HepG2 (cell line): Measurements from ENCODE around the gene ARHGEF39. TPM values are rescaled to one million over a fixed set of nuclear protein-coding genes. Genes with fewer than 3 reads are reported as not detected.

Experiments
- ATAC-seq: fragments of 200-7000 bp; cut with Tn5 transposase; 3 replicates; pipeline ENCODE4 v1.9.1; 2020; ENCODE audit warnings: mild to moderate bottlenecking, moderate library complexity
- BruUV-seq: library from RNA; stranded (reverse); fragments of 400-500 nt; replicated peaks from 2 replicates; lab custom pipeline; 2021; lab: Mats Ljungman, UMichigan
- CTCF ChIA-PET: fragments of 300-600 bp; formaldehyde crosslinking; extraction: SDS; loops from one replicate; lab custom pipeline; 2021; ENCODE audit warnings: low total read pairs, inconsistent platforms, low intra/inter-chr PET ratio; lab: Yijun Ruan, JAX
- POLR2A ChIA-PET: fragments of 350-600 bp; sonication (Branson Sonifier 250); formaldehyde crosslinking; loops from one replicate; lab custom pipeline; 2020; ENCODE audit warnings: antibody characterized with exemption, inconsistent platforms; lab: Yijun Ruan, JAX
- DNase-seq: peaks from one replicate; pipeline ENCODE4 v3.0.0-alpha.2; 2015; ENCODE audit warnings: low spot score
- FAIRE-seq: peaks from 3 replicates; lab custom pipeline; 2011; peaks lifted over from hg19 to GRCh38; lab: Jason Lieb, UNC
- H2AFZ ChIP-seq: one replicate; pipeline ENCODE4 v1.6.1; 2011; ENCODE audit warnings: low read length, inconsistent platforms
- H3K27ac ChIP-seq: fragments of 300-600 bp; 3 replicates; pipeline ENCODE4 v1.8.0; 2011; ENCODE audit warnings: mixed run types, mild to moderate bottlenecking, mixed read lengths, low read length, inconsistent platforms; ENCODE audit not compliant: insufficient read depth; ENCODE audit errors: extremely low read length
- H3K27me3 ChIP-seq, 2 experiments: fragments of 200-600 bp in 1 of 2; 2 replicates in 1 of 2; 3 replicates in 1 of 2; pipeline versions ENCODE4 v1.6.0 to v1.8.0; 2011; ENCODE audit warnings: low read length in 2 of 2, mild to moderate bottlenecking in 2 of 2, moderate library complexity in 2 of 2, inconsistent platforms in 1 of 2; ENCODE audit not compliant: insufficient read depth in 2 of 2, control insufficient read depth in 1 of 2
- H3K36me3 ChIP-seq, 2 experiments: fragments of 200-600 bp in 1 of 2; replicated peaks in 1 of 2; 2 replicates in 1 of 2; 3 replicates in 1 of 2; pipeline versions ENCODE4 v1.5.1 to v1.8.0; 2011; ENCODE audit warnings: low read length in 2 of 2, inconsistent platforms in 1 of 2; ENCODE audit not compliant: insufficient read depth in 2 of 2, control insufficient read depth in 1 of 2
- H3K4me1 ChIP-seq: 2 replicates; pipeline ENCODE4 v1.5.1; 2012; ENCODE audit warnings: low read length, inconsistent platforms; ENCODE audit not compliant: insufficient read depth
- H3K4me2 ChIP-seq: 2 replicates; pipeline ENCODE4 v1.6.0; 2011; ENCODE audit warnings: low read depth, low read length, inconsistent platforms
- H3K4me3 ChIP-seq, 3 experiments: fragments of 200-600 bp in 1 of 3; sonication (generic), shearing (Covaris generic) in 1 of 3; replicated peaks in 1 of 3; 2 replicates each; pipeline ENCODE4 v1.5.1; 2011 to 2016; ENCODE audit warnings: low read length in 3 of 3, inconsistent platforms in 2 of 3, low read depth in 2 of 3, mild to moderate bottlenecking in 2 of 3, control low read depth in 1 of 3, mixed read lengths in 1 of 3; ENCODE audit not compliant: insufficient read depth in 1 of 3
- H3K79me2 ChIP-seq: one replicate; pipeline ENCODE4 v1.6.1; 2011; ENCODE audit warnings: low read length, inconsistent platforms; ENCODE audit not compliant: insufficient read depth
- H3K9ac ChIP-seq: 2 replicates; pipeline ENCODE4 v1.6.0; 2011; ENCODE audit warnings: mild to moderate bottlenecking, low read depth, low read length, inconsistent platforms; ENCODE audit not compliant: insufficient read depth
- H3K9me3 ChIP-seq: 2 replicates; pipeline ENCODE4 v1.5.1; 2012; ENCODE audit warnings: mild to moderate bottlenecking, low read length
- H4K20me1 ChIP-seq: 2 replicates; pipeline ENCODE4 v1.6.0; 2011; ENCODE audit warnings: inconsistent platforms, mild to moderate bottlenecking, low read length, moderate library complexity; ENCODE audit not compliant: insufficient read depth
- BRCA1 ChIP-seq: sonication (generic); formaldehyde crosslinking; IDR thresholded peaks from 2 replicates; pipeline ENCODE4 v1.4.0; 2020; ENCODE audit warnings: missing genetic modification reagents
- HDAC6 ChIP-seq: fragments of 200-600 bp; sonication (generic); IDR thresholded peaks from 2 replicates; pipeline ENCODE4 v1.7.0; 2017; ENCODE audit warnings: mild to moderate bottlenecking, antibody characterized with exemption, low read length, low read depth
- KAT7 ChIP-seq: IDR thresholded peaks from 2 replicates; pipeline ENCODE4 v1.6.1; 2018; ENCODE audit warnings: borderline replicate concordance, missing compliant biosample characterization
- KLF11 ChIP-seq: IDR thresholded peaks from 2 replicates; pipeline ENCODE4 v1.6.1; 2016; ENCODE audit warnings: missing compliant biosample characterization
- LBX2 ChIP-seq: sonication (generic); formaldehyde crosslinking; IDR thresholded peaks from 2 replicates; pipeline ENCODE4 v1.5.0; 2020; ENCODE audit warnings: missing genetic modification reagents, mild to moderate bottlenecking, borderline replicate concordance
- MTF2 ChIP-seq: sonication (generic); formaldehyde crosslinking; IDR thresholded peaks from 2 replicates; pipeline ENCODE4 v1.5.0; 2020; ENCODE audit warnings: missing genetic modification reagents, borderline replicate concordance
- NCOR1 ChIP-seq: fragments of 200-600 bp; sonication (generic); IDR thresholded peaks from 2 replicates; pipeline ENCODE4 v1.7.0; 2017; ENCODE audit warnings: antibody characterized with exemption, low read length, borderline replicate concordance
- NFE2L2 ChIP-seq: fragments of 150-350 bp; IDR thresholded peaks from 2 replicates; pipeline ENCODE4 v1.6.1; 2014; ENCODE audit warnings: low read length
- ZNF256 ChIP-seq: sonication (generic); formaldehyde crosslinking; conservative IDR thresholded peaks from 2 replicates; pipeline ENCODE4 v1.4.0; 2020; ENCODE audit warnings: missing genetic modification reagents
- ZNF343 ChIP-seq: sonication (generic); formaldehyde crosslinking; IDR thresholded peaks from 2 replicates; pipeline ENCODE4 v1.4.0; 2020; ENCODE audit warnings: mild to moderate bottlenecking, missing genetic modification reagents
- ZNF530 ChIP-seq: sonication (generic); formaldehyde crosslinking; IDR thresholded peaks from 2 replicates; pipeline ENCODE4 v1.5.0; 2020; ENCODE audit warnings: low read depth, mild to moderate bottlenecking, missing genetic modification reagents
- WGBS: methylation state at CpG from one replicate; pipeline ENCODE4 v1.1.6; 2017; ENCODE audit warnings: low lambda C conversion rate; 5-methylcytosine and 5-hydroxymethylcytosine counted together
- in situ Hi-C: cut with HindIII; loops from 2 replicates; pipeline ENCODE4 v1.10.0; 2017; ENCODE audit warnings: low pct_unique_long_range_greater_than_20kb; ENCODE audit not compliant: extremely low pct_ligation_motif_present
- intact Hi-C: fragments of 100-400 bp; cut with micrococcal nuclease; formaldehyde crosslinking; loops from one replicate; pipeline ENCODE4 v1.10.0; 2022; ENCODE audit not compliant: unreplicated experiment
- polyA plus RNA-seq, 8 experiments: library from polyadenylated mRNA; depleted of rRNA in 3 of 8; stranded (reverse) in 7 of 8; unstranded in 1 of 8; fragments of >200 nt; fragmentation: Illumina TruSeq in 4 of 8; extraction: Trizol in 4 of 8; gene quantifications; 2 replicates each; pipeline versions ENCODE4 v1.2.1 to v1.2.3, GENCODE V29; 2011 to 2016; ENCODE audit warnings: low read depth in 4 of 8, missing spikeins in 1 of 8, mixed read lengths in 1 of 8; ENCODE audit not compliant: insufficient read depth in 1 of 8
- total RNA-seq, 5 experiments: library from RNA; depleted of rRNA; stranded (reverse); fragments of >200 nt; fragmentation: Illumina TruSeq; extraction: Trizol; gene quantifications; 2 replicates each; pipeline ENCODE4 v1.2.3, GENCODE V29; 2016; ENCODE audit warnings: low read depth in 1 of 5

The ARHGEF39 gene
- total and polyA plus RNA-seq, 2 of the 13 experiments (the other 11 are each of a cell fraction or from before 2014, with no cell fraction given): 11.2 to 12.3 TPM

GRCh38 chr9:35629597-35629996, 35.4 kb downstream of the ARHGEF39 start:
- ATAC-seq: no peak
- Histone ChIP-seq H3K36me3 (no peaks in the 10 kb centered on the region), H3K79me2 (no peaks in the 10 kb centered on the region), H3K27ac (no peak overlapping the region), H3K4me3 (no peak overlapping the region), H3K9ac (no peak overlapping the region), H4K20me1 (no peaks in the 10 kb centered on the region), H3K9me3 (no peaks in the 10 kb centered on the region), H3K4me1 (peaks cover 6% of the 10 kb centered on the region; the same call in 1 of the 2 replicates), H3K4me2 (no peak overlapping the region), H3K27me3 (no peaks in the 10 kb centered on the region; a peak in 2 of 5 replicates), H2AFZ (no peak overlapping the region)
- ChIA-PET POLR2A (interaction anchor here (0.5 kb wide), 1 partner anchor 15 kb away, joined by 3 read pairs; no protein-coding TSS in a partner anchor), CTCF (no interaction called here)
- in situ Hi-C loops: no loop called here
- BruUV-seq: no TSS peak
- FAIRE-seq: no peak
- no peak for DNase-seq
- WGBS: 25% methylated on average over 1 of the region's 5 CpGs
- no peak for TF ChIP-seq HDAC6
- no peak for TF ChIP-seq ZNF530 (CRISPR knock-in tag)
- TF ChIP-seq NFE2L2: no peak
- TF ChIP-seq NCOR1: no peak
- no peak for TF ChIP-seq KAT7 (CRISPR knock-in tag)
- TF ChIP-seq ZNF343: no peak
- no peak for TF ChIP-seq ZNF256 (CRISPR knock-in tag)
- no peak for TF ChIP-seq KLF11 (CRISPR knock-in tag)
- no peak for TF ChIP-seq BRCA1 (CRISPR knock-in tag)
- no peak for TF ChIP-seq LBX2
- TF ChIP-seq MTF2: no peak
- TF ChIP-seq, all 625 proteins: peak for 0
- intact Hi-C loops: no loop called here
